Measurements from ENCODE around the gene COL6A1.
"Not testable (repeated sequence)": the region's sequence is repeated elsewhere in the genome, so short reads cannot be mapped to it uniquely, and the experiment has no call there.

The COL6A1 gene

GRCh38 chr21:45959182-45959581 lies 22.4 kb upstream of the COL6A1 start:
- TF ChIP-seq POLR2A (IDR thresholded peaks at IDR 0.05; ENCODE audit: low read depth, low read length), result no peak
- no peak for TF ChIP-seq POLR2AphosphoS5 (IDR thresholded peaks at IDR 0.05; ENCODE audit: low read depth, low read length)
- TF ChIP-seq TAF1 (IDR thresholded peaks at IDR 0.05; ENCODE audit: borderline replicate concordance, low read depth, low read length), result no peak
- FAIRE-seq (no peak), DNase-seq (ENCODE audit: insufficient read length) (no peak)

GRCh38 chr21:45959779-45960390 lies 21.7 kb upstream of the COL6A1 start:
- TF ChIP-seq POLR2A (IDR thresholded peaks at IDR 0.05; ENCODE audit: low read depth, low read length), result no peak
- no peak for TF ChIP-seq TAF1 (IDR thresholded peaks at IDR 0.05; ENCODE audit: borderline replicate concordance, low read depth, low read length)
- TF ChIP-seq POLR2AphosphoS5 (IDR thresholded peaks at IDR 0.05; ENCODE audit: low read depth, low read length), result no peak
- DNase-seq (ENCODE audit: insufficient read length), result no peak
- no peak for FAIRE-seq

GRCh38 chr21:45961408-45961807 lies 20.2 kb upstream of the COL6A1 start:
- not testable (repeated sequence) for DNase-seq (ENCODE audit: insufficient read length); FAIRE-seq

GRCh38 chr21:45962531-45963231 lies 18.9 kb upstream of the COL6A1 start:
- FAIRE-seq, result no peak
- TF ChIP-seq POLR2AphosphoS5 (IDR thresholded peaks at IDR 0.05; ENCODE audit: low read depth, low read length) (no peak), TAF1 (IDR thresholded peaks at IDR 0.05; ENCODE audit: borderline replicate concordance, low read depth, low read length) (no peak), POLR2A (IDR thresholded peaks at IDR 0.05; ENCODE audit: low read depth, low read length) (no peak)
- DNase-seq (ENCODE audit: insufficient read length), result no peak

- no peak for TF ChIP-seq POLR2AphosphoS5 (IDR thresholded peaks at IDR 0.05; ENCODE audit: low read depth, low read length)
- TF ChIP-seq POLR2A (IDR thresholded peaks at IDR 0.05; ENCODE audit: low read depth, low read length), result no peak
- TF ChIP-seq TAF1 (IDR thresholded peaks at IDR 0.05; ENCODE audit: borderline replicate concordance, low read depth, low read length), result no peak
- FAIRE-seq (no peak), DNase-seq (ENCODE audit: insufficient read length) (no peak)
These were observed 18.4 kb upstream of the COL6A1 start for GRCh38 chr21:45963232-45963570.

GRCh38 chr21:45964649-45965048 lies 16.9 kb upstream of the COL6A1 start:
- FAIRE-seq, result no peak
- TF ChIP-seq POLR2AphosphoS5 (IDR thresholded peaks at IDR 0.05; ENCODE audit: low read depth, low read length) (no peak), POLR2A (IDR thresholded peaks at IDR 0.05; ENCODE audit: low read depth, low read length) (no peak), TAF1 (IDR thresholded peaks at IDR 0.05; ENCODE audit: borderline replicate concordance, low read depth, low read length) (no peak)

GRCh38 chr21:45965084-45965809 lies 16.3 kb upstream of the COL6A1 start:
- no peak for TF ChIP-seq POLR2AphosphoS5 (IDR thresholded peaks at IDR 0.05; ENCODE audit: low read depth, low read length)
- TF ChIP-seq TAF1 (IDR thresholded peaks at IDR 0.05; ENCODE audit: borderline replicate concordance, low read depth, low read length), result no peak
- TF ChIP-seq POLR2A (IDR thresholded peaks at IDR 0.05; ENCODE audit: low read depth, low read length), result no peak
- FAIRE-seq, result no peak
- no peak for DNase-seq (ENCODE audit: insufficient read length)

More at GRCh38 chr21:45964649-45965048, 16.9 kb upstream of the COL6A1 start:
- DNase-seq (ENCODE audit: insufficient read length), result no peak

GRCh38 chr21:45966791-45967394 lies 14.7 kb upstream of the COL6A1 start:
- TF ChIP-seq TAF1 (IDR thresholded peaks at IDR 0.05; ENCODE audit: borderline replicate concordance, low read depth, low read length) (no peak), POLR2AphosphoS5 (IDR thresholded peaks at IDR 0.05; ENCODE audit: low read depth, low read length) (no peak), POLR2A (IDR thresholded peaks at IDR 0.05; ENCODE audit: low read depth, low read length) (no peak)
- FAIRE-seq (no peak), DNase-seq (ENCODE audit: insufficient read length) (no peak)

- DNase-seq (ENCODE audit: insufficient read length) (no peak), FAIRE-seq (no peak)
- TF ChIP-seq TAF1 (IDR thresholded peaks at IDR 0.05; ENCODE audit: borderline replicate concordance, low read depth, low read length), result no peak
- no peak for TF ChIP-seq POLR2A (IDR thresholded peaks at IDR 0.05; ENCODE audit: low read depth, low read length)
These were observed 11.5 kb upstream of the COL6A1 start for GRCh38 chr21:45969921-45970673.

- no peak for TF ChIP-seq TAF1 (IDR thresholded peaks at IDR 0.05; ENCODE audit: borderline replicate concordance, low read depth, low read length)
- FAIRE-seq (no peak), DNase-seq (ENCODE audit: insufficient read length) (peak; percentile 56)
These were observed 10.6 kb upstream of the COL6A1 start for GRCh38 chr21:45970674-45971615.
